ENCODE data around the gene PALLD. TPM values are rescaled to one million over a fixed set of nuclear protein-coding genes. Genes with fewer than 3 reads are reported as not detected.
A peak's percentile ranks its signal among the peaks of the same experiment; 100 is the strongest.

PALLD gene
- total RNA-seq, 4 donors from 2014 or later: 1,903 to 3,507 (median 2,130) TPM

DNA sequence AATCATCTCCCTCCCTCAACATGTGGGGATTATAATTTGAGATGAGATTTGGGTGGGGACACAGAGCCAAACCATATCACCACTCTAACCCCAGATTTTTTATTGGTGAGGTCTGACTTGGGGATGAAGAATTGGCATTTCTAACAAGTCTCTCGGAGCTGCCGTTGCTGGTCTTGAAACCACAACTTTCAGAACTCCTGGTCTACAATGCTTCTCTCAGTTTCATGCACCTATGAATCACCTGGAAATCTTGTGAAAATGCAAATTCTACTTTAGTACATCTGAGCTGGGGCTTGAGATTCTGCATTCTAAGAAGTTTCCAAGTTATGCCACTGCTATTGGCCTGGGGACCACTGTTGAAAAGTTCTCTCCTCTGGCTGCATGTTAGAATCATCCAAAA lies 78.6 kb downstream of the PALLD start:
- DNase-seq (ENCODE audit: extremely low spot score): no peak
- TF ChIP-seq EP300 (IDR thresholded peaks at IDR 0.05) (no peak), POLR2AphosphoS5 (IDR thresholded peaks at IDR 0.05) (no peak), POLR2A (IDR thresholded peaks at IDR 0.05; ENCODE audit: low read depth) (no peak)
- TF ChIP-seq, protein P1, sequence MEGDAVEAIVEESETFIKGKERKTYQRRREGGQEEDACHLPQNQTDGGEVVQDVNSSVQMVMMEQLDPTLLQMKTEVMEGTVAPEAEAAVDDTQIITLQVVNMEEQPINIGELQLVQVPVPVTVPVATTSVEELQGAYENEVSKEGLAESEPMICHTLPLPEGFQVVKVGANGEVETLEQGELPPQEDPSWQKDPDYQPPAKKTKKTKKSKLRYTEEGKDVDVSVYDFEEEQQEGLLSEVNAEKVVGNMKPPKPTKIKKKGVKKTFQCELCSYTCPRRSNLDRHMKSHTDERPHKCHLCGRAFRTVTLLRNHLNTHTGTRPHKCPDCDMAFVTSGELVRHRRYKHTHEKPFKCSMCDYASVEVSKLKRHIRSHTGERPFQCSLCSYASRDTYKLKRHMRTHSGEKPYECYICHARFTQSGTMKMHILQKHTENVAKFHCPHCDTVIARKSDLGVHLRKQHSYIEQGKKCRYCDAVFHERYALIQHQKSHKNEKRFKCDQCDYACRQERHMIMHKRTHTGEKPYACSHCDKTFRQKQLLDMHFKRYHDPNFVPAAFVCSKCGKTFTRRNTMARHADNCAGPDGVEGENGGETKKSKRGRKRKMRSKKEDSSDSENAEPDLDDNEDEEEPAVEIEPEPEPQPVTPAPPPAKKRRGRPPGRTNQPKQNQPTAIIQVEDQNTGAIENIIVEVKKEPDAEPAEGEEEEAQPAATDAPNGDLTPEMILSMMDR (IDR thresholded peaks at IDR 0.05): no peak
- Histone ChIP-seq H3K4me3 (no peak overlapping the region), H3K9me3 (no peaks in the 10 kb centered on the region), H3K27me3 (no peaks in the 10 kb centered on the region), H3K27ac (replicated peaks in 1 of 4) (no peak overlapping the region), H3K36me3 (no peaks in the 10 kb centered on the region), H3K4me1 (peaks cover 0 to 6% (median 1%) of the 10 kb centered on the region in 4 donors)
- 96% methylated on average over 2 of the region's 2 CpGs for WGBS
- intact Hi-C loops (cut with DNase I): no loop called here

DNA sequence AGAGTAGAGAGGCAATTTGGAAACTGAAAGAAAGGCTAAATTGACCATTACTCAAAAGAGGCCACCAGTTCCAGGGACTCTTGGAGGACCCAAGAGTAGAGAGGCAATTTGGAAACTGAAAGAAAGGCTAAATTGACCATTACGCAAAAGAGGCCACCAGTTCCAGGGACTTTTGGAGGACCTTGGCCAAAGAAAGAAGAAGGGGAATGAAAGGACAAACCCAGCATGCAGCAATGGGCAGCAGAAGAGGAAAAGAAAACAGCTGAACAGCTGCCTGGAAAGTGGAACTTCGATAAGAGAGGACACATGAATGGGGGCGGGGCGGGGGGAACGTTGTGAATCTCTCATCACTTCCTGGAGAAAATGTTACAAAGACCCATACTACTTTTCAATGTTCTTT lies 80.8 kb downstream of the PALLD start:
- 74% methylated on average over 5 of the region's 5 CpGs for WGBS
- Histone ChIP-seq H3K9me3 (no peaks in the 10 kb centered on the region), H3K4me3 (no peak overlapping the region), H3K36me3 (no peaks in the 10 kb centered on the region), H3K27me3 (no peaks in the 10 kb centered on the region), H3K27ac (replicated peaks in 1 of 4) (no peak overlapping the region), H3K4me1 (peaks cover 0 to 6% (median 1%) of the 10 kb centered on the region in 4 donors)
- TF ChIP-seq, protein P1 (IDR thresholded peaks at IDR 0.05): no peak
- TF ChIP-seq POLR2A (IDR thresholded peaks at IDR 0.05; ENCODE audit: low read depth) (no peak), POLR2AphosphoS5 (IDR thresholded peaks at IDR 0.05) (no peak), EP300 (IDR thresholded peaks at IDR 0.05) (no peak)
- DNase-seq (ENCODE audit: extremely low spot score): no peak
- intact Hi-C loops (cut with DNase I): no loop called here

DNA sequence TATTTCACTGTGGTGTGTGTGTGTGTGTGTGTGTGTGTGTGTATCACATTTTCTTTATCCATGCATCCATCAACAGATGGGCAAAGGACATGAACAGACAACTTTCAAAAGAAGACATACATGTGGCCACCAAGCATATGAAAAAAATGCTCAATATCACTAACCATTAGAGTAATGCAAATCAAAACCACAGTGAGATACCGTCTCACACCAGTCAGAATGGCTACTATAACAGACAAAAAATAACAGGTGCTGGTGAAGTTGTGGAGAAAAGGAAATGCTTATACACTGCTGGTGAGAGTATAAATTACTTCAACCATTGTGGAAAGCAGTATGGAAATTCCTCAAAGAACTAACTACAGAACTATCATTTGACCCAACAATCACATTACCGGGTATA lies 83.4 kb downstream of the PALLD start:
- WGBS: 97% methylated on average over 2 of the region's 2 CpGs
- DNase-seq (ENCODE audit: extremely low spot score): no peak
- no peaks in the 10 kb centered on the region for H3K27me3 ChIP-seq
- no peak for TF ChIP-seq POLR2AphosphoS5 (IDR thresholded peaks at IDR 0.05)
- peaks cover under 1 to 6% (median 2%) of the 10 kb centered on the region in 4 donors for H3K4me1 ChIP-seq
- intact Hi-C loops (cut with DNase I): loop anchor here (5.0 to 10.0 kb wide), 2 partner anchors 117 to 425 kb away; no protein-coding TSS in a partner anchor
- no peaks in the 10 kb centered on the region for H3K36me3 ChIP-seq
- no peaks in the 10 kb centered on the region for H3K9me3 ChIP-seq
- H3K4me3 ChIP-seq: no peak overlapping the region
- no peak overlapping the region for H3K27ac ChIP-seq (replicated peaks in 1 of 4)

DNA sequence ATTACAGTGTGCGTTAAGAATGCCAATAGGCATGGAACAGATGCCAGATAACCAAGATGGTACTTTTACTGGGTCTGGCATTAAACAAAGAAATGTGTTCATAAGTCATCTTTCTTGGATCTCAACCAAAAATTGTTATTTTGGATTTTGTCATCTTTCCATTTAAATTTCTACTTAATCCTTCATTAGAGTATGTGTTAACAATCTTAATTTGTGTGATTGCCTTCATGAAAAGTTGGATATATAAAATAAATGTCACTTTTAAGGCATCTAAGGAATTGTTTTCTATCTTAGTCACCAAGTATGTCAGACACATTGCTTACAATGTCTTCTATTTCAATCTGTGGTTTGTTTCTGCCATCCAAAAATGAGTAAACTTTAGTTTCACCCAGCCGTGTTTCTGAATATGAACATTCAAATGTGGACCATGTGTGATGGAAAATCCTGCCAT lies 87.5 kb downstream of the PALLD start:
- no peak overlapping the region for H3K27ac ChIP-seq (replicated peaks in 1 of 4)
- intact Hi-C loops (cut with DNase I): loop anchor here (5.0 to 10.0 kb wide), 2 partner anchors 113 to 420 kb away; no protein-coding TSS in a partner anchor
- TF ChIP-seq EP300 (IDR thresholded peaks at IDR 0.05) (no peak), POLR2A (IDR thresholded peaks at IDR 0.05; ENCODE audit: low read depth) (no peak), POLR2AphosphoS5 (IDR thresholded peaks at IDR 0.05) (no peak)
- TF ChIP-seq, protein P1 (IDR thresholded peaks at IDR 0.05): no peak
- H3K9me3 ChIP-seq: no peaks in the 10 kb centered on the region
- no peaks in the 10 kb centered on the region for H3K36me3 ChIP-seq
- no peak for DNase-seq (ENCODE audit: extremely low spot score)
- H3K4me3 ChIP-seq: no peak overlapping the region
- H3K27me3 ChIP-seq: no peaks in the 10 kb centered on the region
- WGBS: 70% methylated on average over 2 of the region's 2 CpGs
- peaks cover 21 to 43% (median 32%) of the 10 kb centered on the region in 4 donors for H3K4me1 ChIP-seq

DNA sequence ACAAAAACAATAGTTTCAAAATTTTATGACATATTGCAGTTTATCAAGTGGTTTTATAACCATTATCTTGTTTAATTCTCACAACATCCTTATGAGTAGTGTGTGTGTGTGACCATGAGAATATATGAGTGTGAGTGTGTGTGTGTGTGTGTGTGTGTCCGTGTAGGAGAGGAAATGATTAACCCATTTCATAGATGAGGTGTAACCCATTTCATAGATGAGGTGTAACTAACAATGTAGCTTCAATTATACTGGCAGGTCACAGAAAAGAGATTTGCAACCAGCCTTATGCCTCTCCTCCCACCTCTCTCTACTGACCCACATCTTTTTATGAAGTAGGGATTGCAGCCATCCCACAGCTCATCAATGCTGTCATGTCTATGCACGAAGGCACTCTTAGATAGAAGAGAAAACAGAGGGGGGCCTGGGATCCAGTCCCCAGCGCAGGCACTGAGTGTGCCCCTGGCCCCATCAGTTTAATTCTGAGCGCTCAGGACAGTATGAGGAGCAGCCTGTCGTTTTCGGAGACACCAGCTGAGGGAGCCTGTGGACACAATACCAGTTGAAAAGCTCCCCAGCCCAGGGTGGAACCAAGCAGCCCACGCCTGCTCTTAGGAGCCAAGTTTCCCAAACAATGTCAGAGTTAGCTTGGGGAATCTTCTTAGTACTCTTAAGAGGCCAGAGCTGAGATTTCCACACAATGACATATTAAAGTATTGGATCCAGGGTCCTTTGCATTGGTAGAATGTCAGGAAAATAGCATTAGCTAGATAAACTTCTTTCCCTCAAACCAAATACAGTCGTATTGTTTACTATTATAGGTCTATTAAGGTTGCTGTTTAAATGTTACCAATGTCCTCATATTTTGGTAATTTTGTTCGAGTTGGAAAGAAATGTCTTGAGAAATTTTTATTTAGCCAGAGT lies 88.6 kb downstream of the PALLD start:
- 35% methylated on average over 4 of the region's 9 CpGs for WGBS
- DNase-seq (ENCODE audit: extremely low spot score): no peak
- intact Hi-C loops (cut with DNase I): loop anchor here (2.0 to 10.0 kb wide), 5 partner anchors 47 to 419 kb away; no protein-coding TSS in a partner anchor

More for the DNA sequence above, 88.6 kb downstream of the PALLD start:
- Histone ChIP-seq H3K4me3 (no peak overlapping the region), H3K27me3 (no peaks in the 10 kb centered on the region), H3K9me3 (no peaks in the 10 kb centered on the region), H3K4me1 (peaks cover 21 to 48% (median 34%) of the 10 kb centered on the region in 4 donors), H3K36me3 (no peaks in the 10 kb centered on the region), H3K27ac (replicated peaks in 1 of 4) (peak overlapping the region in 1 of 4 donors; percentile 38)
- TF ChIP-seq POLR2A (IDR thresholded peaks at IDR 0.05; ENCODE audit: low read depth): no peak
- TF ChIP-seq EP300 (IDR thresholded peaks at IDR 0.05): no peak
- peak; percentile 38 to 66 for TF ChIP-seq POLR2AphosphoS5 (IDR thresholded peaks at IDR 0.05)
- TF ChIP-seq, protein P1 (IDR thresholded peaks at IDR 0.05): peak; percentile 83 to 88 (median 86)
